ENCODE measurements around the gene RPL37.
A peak's percentile ranks its signal among the peaks of the same experiment; 100 is the strongest.

Gene RPL37

GRCh38 chr5:40780199-40780598 is 54.8 kb downstream of the RPL37 start:
- Mint-ChIP-seq H3K27ac (no peak overlapping the region), H3K9me3 (no peaks in the 10 kb centered on the region), H3K4me3 (no peak overlapping the region), H3K36me3 (peaks cover 9 to 15% of the 10 kb centered on the region in 2 donors), H3K4me1 (peaks cover 20 to 48% of the 10 kb centered on the region in 2 donors), H3K27me3 (no peaks in the 10 kb centered on the region)
- ATAC-seq (replicated peaks) (no peak), DNase-seq (no peak)

GRCh38 chr5:40779561-40779960 is 55.5 kb downstream of the RPL37 start:
- ATAC-seq (replicated peaks) (no peak), DNase-seq (no peak)
- Mint-ChIP-seq H3K4me1 (peaks cover 20 to 48% of the 10 kb centered on the region in 2 donors), H3K4me3 (no peak overlapping the region), H3K27me3 (no peaks in the 10 kb centered on the region), H3K36me3 (peaks cover 9 to 15% of the 10 kb centered on the region in 2 donors), H3K9me3 (no peaks in the 10 kb centered on the region), H3K27ac (no peak overlapping the region)

GRCh38 chr5:40778133-40778532 is 56.9 kb downstream of the RPL37 start:
- Mint-ChIP-seq H3K9me3 (no peaks in the 10 kb centered on the region), H3K36me3 (peaks cover 12 to 25% of the 10 kb centered on the region in 2 donors), H3K27me3 (no peaks in the 10 kb centered on the region), H3K4me3 (no peak overlapping the region), H3K27ac (no peak overlapping the region), H3K4me1 (peaks cover 16 to 39% of the 10 kb centered on the region in 2 donors)
- no peak for ATAC-seq (replicated peaks)
- no peak for DNase-seq

- Mint-ChIP-seq H3K9me3 (no peaks in the 10 kb centered on the region), H3K36me3 (peaks cover 12 to 30% of the 10 kb centered on the region in 2 donors), H3K4me1 (peaks cover 16 to 29% of the 10 kb centered on the region in 2 donors), H3K4me3 (no peak overlapping the region), H3K27ac (peak overlapping the region; percentile 65), H3K27me3 (no peaks in the 10 kb centered on the region)
- DNase-seq, result no peak
- ATAC-seq (replicated peaks), result no peak
Observed at GRCh38 chr5:40776658-40776977, 58.4 kb downstream of the RPL37 start.

- no peaks in the 10 kb centered on the region for H3K9me3 Mint-ChIP-seq
- H3K27me3 Mint-ChIP-seq, result no peaks in the 10 kb centered on the region
- H3K27ac Mint-ChIP-seq, result peak overlapping the region; percentile 60
- peaks cover 16 to 25% of the 10 kb centered on the region in 2 donors for H3K4me1 Mint-ChIP-seq
- DNase-seq (no peak), ATAC-seq (replicated peaks) (peak; percentile 91 to 93)
- peak overlapping the region; percentile 0 to 51 for H3K4me3 Mint-ChIP-seq
- peaks cover 12 to 31% of the 10 kb centered on the region in 2 donors for H3K36me3 Mint-ChIP-seq
Observed at GRCh38 chr5:40775846-40776657, 59.0 kb downstream of the RPL37 start.
